ENCODE results near the gene PTTG1IP.

PTTG1IP gene

DNA sequence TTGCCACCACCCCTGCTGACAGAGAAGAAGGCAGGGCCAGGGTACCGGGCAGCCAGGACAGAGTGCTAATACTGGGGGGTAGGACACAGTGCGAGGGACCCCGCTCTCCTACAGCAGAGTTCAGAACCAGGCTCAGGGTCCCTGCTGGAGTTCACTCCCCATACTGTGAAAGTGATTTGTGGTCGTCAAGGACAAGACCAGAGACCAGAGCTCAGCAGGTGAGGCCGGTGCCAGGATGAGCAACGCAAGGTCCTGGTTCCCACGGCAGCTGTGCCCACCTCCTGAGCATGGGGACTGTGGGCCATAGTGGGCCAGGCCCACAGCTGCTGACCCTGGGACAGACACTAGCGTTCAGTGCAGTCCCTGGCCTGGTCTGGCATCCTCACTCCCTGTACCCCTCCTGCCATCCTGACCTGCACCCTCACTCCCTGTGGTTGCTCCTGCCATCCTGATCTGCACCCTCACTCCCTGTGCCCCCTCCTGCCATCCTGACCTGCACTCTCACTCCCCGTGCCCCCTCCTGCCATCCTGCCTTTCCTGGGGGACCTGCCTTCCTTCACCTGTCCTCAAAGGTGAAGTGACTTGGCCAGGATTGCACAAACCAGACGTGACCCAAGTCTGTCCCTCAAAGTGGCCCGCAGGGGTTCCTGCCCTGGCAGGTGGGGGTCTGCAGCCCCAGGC lies 13.8 kb upstream of the PTTG1IP start:
- Histone ChIP-seq H3K27ac (ENCODE audit: low read length) (no peak overlapping the region), H2AFZ (ENCODE audit: low read depth, low read length) (no peak overlapping the region), H3K36me3 (ENCODE audit: insufficient read depth, low read length) (peaks cover 61% of the 10 kb centered on the region), H3K4me2 (ENCODE audit: insufficient read depth, low read length) (no peak overlapping the region), H3K4me1 (ENCODE audit: insufficient read depth, low read length) (no peaks in the 10 kb centered on the region), H3K9me3 (ENCODE audit: insufficient read depth, low read length, severe bottlenecking) (no peaks in the 10 kb centered on the region), H3K4me3 (ENCODE audit: low read depth in 1 of 2, low read length in 2 of 2) (no peak overlapping the region), H3K27me3 (ENCODE audit: insufficient read depth, low read length, poor library complexity) (no peaks in the 10 kb centered on the region), H3K79me2 (ENCODE audit: insufficient read depth, low read length) (no peaks in the 10 kb centered on the region), H3K9ac (ENCODE audit: low read depth, low read length) (no peak overlapping the region), H4K20me1 (ENCODE audit: insufficient read depth, low read length) (peaks cover 11% of the 10 kb centered on the region; the same call in 1 of the 2 replicates)
- TF ChIP-seq, protein P1, sequence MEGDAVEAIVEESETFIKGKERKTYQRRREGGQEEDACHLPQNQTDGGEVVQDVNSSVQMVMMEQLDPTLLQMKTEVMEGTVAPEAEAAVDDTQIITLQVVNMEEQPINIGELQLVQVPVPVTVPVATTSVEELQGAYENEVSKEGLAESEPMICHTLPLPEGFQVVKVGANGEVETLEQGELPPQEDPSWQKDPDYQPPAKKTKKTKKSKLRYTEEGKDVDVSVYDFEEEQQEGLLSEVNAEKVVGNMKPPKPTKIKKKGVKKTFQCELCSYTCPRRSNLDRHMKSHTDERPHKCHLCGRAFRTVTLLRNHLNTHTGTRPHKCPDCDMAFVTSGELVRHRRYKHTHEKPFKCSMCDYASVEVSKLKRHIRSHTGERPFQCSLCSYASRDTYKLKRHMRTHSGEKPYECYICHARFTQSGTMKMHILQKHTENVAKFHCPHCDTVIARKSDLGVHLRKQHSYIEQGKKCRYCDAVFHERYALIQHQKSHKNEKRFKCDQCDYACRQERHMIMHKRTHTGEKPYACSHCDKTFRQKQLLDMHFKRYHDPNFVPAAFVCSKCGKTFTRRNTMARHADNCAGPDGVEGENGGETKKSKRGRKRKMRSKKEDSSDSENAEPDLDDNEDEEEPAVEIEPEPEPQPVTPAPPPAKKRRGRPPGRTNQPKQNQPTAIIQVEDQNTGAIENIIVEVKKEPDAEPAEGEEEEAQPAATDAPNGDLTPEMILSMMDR (IDR thresholded peaks at IDR 0.05; ENCODE audit: borderline replicate concordance, extremely low read depth, low read length, poor library complexity, severe bottlenecking), result no peak
- TF ChIP-seq EZH2 (IDR thresholded peaks at IDR 0.05; ENCODE audit: borderline replicate concordance, low read depth, low read length, severe bottlenecking), result no peak
- no peak for DNase-seq
- no peak for ATAC-seq (ENCODE audit: insufficient read depth, low read depth)

DNA sequence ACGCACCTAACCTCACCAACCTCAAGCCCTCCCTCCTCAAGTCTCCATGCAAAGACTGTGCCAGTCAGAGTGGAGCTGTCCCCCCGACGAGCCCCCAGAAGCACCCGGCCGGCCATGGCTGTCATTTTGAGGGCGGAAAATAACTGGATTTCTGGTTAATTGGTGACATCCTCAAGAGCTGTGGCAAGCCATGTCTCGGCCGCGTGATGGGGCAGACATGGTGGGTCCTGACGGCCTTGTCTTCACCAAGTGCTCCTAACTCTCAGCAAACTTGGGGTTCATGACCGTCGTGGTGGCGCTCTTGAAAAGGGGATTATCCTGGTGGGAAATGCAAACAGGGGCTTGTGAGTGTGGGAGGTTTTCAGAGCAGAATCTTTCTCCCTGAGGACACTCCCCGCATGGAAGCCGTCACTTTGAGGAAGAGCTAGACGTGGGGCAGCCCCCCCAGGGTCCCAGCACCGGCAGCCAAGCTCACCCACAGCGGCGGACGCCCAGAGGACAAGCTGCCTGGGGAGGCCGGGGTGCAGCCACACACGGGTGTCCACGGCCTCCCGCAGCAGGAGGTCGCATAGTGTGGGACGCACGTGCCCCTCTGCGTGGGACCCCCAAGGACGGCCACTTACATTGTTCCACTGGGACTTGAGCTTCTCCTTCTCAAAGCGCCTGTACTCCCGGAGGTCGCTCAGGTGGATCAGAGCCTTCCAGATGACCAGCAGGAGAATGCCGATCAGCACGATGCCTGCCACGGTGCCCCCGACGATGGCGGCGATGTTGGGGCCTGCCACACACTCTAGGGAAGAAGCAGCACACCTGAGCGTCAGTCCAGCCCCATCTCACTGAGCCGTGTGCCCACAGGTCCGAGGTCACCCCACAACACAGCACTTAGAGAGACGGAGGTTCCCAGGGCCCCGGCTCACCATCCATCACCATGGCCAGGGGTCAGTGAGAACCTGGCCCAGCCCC lies 12.9 kb upstream of the PTTG1IP start:
- no peak for TF ChIP-seq EZH2 (IDR thresholded peaks at IDR 0.05; ENCODE audit: borderline replicate concordance, low read depth, low read length, severe bottlenecking)
- TF ChIP-seq, protein P1 (IDR thresholded peaks at IDR 0.05; ENCODE audit: borderline replicate concordance, extremely low read depth, low read length, poor library complexity, severe bottlenecking), result no peak
- Histone ChIP-seq H3K9me3 (ENCODE audit: insufficient read depth, low read length, severe bottlenecking) (no peaks in the 10 kb centered on the region), H3K27ac (ENCODE audit: low read length) (no peak overlapping the region), H3K27me3 (ENCODE audit: insufficient read depth, low read length, poor library complexity) (no peaks in the 10 kb centered on the region), H3K4me3 (ENCODE audit: low read depth in 1 of 2, low read length in 2 of 2) (no peak overlapping the region), H2AFZ (ENCODE audit: low read depth, low read length) (no peak overlapping the region), H3K4me2 (ENCODE audit: insufficient read depth, low read length) (no peak overlapping the region), H3K9ac (ENCODE audit: low read depth, low read length) (no peak overlapping the region), H3K4me1 (ENCODE audit: insufficient read depth, low read length) (no peaks in the 10 kb centered on the region), H3K36me3 (ENCODE audit: insufficient read depth, low read length) (peaks cover 53% of the 10 kb centered on the region), H4K20me1 (ENCODE audit: insufficient read depth, low read length) (peaks cover 4% of the 10 kb centered on the region; the same call in 1 of the 2 replicates), H3K79me2 (ENCODE audit: insufficient read depth, low read length) (no peaks in the 10 kb centered on the region)
- ATAC-seq (ENCODE audit: insufficient read depth, low read depth) (no peak), DNase-seq (no peak)

DNA sequence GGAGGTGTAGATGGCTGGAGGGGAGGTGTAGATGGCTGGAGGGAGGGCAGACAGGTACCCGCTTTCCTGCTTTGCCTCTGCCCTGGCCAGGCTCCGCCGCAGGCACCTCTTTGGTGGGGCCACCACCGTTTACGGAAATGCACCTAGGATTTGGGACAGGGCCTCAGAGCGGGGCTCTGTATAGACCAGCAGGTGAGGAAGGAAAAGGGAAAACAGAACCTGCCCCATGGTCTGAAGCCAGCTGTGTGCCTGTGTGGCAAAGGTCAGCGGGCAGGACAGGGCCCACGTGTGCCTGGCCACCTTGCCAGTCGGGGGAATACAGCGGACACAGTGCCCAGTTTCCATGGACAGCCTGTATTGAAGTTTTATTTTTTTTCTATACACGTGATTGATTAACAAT lies 12.1 kb upstream of the PTTG1IP start:
- no peak overlapping the region for H3K4me3 ChIP-seq (ENCODE audit: low read depth in 1 of 2, low read length in 2 of 2)
- no peaks in the 10 kb centered on the region for H3K4me1 ChIP-seq (ENCODE audit: insufficient read depth, low read length)
- H3K9ac ChIP-seq (ENCODE audit: low read depth, low read length), result no peak overlapping the region
- no peaks in the 10 kb centered on the region for H3K27me3 ChIP-seq (ENCODE audit: insufficient read depth, low read length, poor library complexity)
- peaks cover 4% of the 10 kb centered on the region; the same call in 1 of the 2 replicates for H4K20me1 ChIP-seq (ENCODE audit: insufficient read depth, low read length)
- no peaks in the 10 kb centered on the region for H3K79me2 ChIP-seq (ENCODE audit: insufficient read depth, low read length)
- TF ChIP-seq EZH2 (IDR thresholded peaks at IDR 0.05; ENCODE audit: borderline replicate concordance, low read depth, low read length, severe bottlenecking), result no peak
- TF ChIP-seq, protein P1 (IDR thresholded peaks at IDR 0.05; ENCODE audit: borderline replicate concordance, extremely low read depth, low read length, poor library complexity, severe bottlenecking), result no peak
- peaks cover 47% of the 10 kb centered on the region for H3K36me3 ChIP-seq (ENCODE audit: insufficient read depth, low read length)
- no peak overlapping the region for H2AFZ ChIP-seq (ENCODE audit: low read depth, low read length)
- no peak for DNase-seq
- no peak for ATAC-seq (ENCODE audit: insufficient read depth, low read depth)
- no peaks in the 10 kb centered on the region for H3K9me3 ChIP-seq (ENCODE audit: insufficient read depth, low read length, severe bottlenecking)
- no peak overlapping the region for H3K4me2 ChIP-seq (ENCODE audit: insufficient read depth, low read length)
- H3K27ac ChIP-seq (ENCODE audit: low read length), result no peak overlapping the region
